Measurements from ENCODE around the gene AVL9. TPM values are rescaled to one million over a fixed set of nuclear protein-coding genes. Genes with fewer than 3 reads are reported as not detected.

AVL9 gene
- total and polyA plus RNA-seq, 2 donors (not counting 1 experiment from before 2014, with no cell fraction given), result 16.7 to 52.4 TPM

DNA sequence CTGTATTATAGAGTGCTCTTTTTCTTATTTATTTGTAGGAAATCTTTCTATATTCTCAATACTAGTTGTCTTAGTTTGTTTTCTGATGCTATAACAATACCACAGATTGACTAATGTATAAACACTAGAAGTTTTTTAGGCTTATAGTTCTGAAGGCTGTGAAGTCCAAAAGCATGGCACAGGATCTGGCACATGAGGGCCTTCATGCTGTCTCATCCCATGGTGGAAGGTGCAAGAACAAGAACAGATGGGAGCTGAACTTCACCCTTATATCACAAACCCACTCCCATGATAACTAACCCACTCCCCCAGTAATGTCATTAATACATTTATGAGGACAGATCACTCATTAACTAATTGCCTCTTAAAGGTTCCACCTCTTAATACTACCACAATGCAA, 109.7 kb downstream of the AVL9 start:
- Histone ChIP-seq H4K20me1 (ENCODE audit: control insufficient read depth, extremely low read depth, insufficient read depth, low read length) (no peaks in the 10 kb centered on the region), H3K27ac (ENCODE audit: insufficient read depth, low read length) (no peak overlapping the region), H3K4me1 (ENCODE audit: control insufficient read depth, extremely low read depth, insufficient read depth, low read length) (no peaks in the 10 kb centered on the region), H3K27me3 (ENCODE audit: control insufficient read depth, insufficient read depth, low read length) (no peaks in the 10 kb centered on the region), H3K9me3 (ENCODE audit: control insufficient read depth, insufficient read depth, low read depth, low read length) (no peaks in the 10 kb centered on the region), H3K4me2 (ENCODE audit: extremely low read depth, insufficient read depth, low read length) (no peak overlapping the region), H3K36me3 (ENCODE audit: control insufficient read depth, insufficient read depth, low read length) (no peaks in the 10 kb centered on the region), H3K79me2 (ENCODE audit: control insufficient read depth, insufficient read depth, low read length) (no peaks in the 10 kb centered on the region), H3K4me3 (replicated peaks in 1 of 4; ENCODE audit: control extremely low read depth in 1 of 4, insufficient read depth in 1 of 4, low read depth in 3 of 4, low read length in 4 of 4) (no peak overlapping the region), H2AFZ (ENCODE audit: low read length) (no peak overlapping the region), H3K9ac (ENCODE audit: insufficient read depth, low read length) (no peak overlapping the region)
- no peak for DNase-seq (ENCODE audit: low read depth in 2 of 2)
- TF ChIP-seq, protein P1, sequence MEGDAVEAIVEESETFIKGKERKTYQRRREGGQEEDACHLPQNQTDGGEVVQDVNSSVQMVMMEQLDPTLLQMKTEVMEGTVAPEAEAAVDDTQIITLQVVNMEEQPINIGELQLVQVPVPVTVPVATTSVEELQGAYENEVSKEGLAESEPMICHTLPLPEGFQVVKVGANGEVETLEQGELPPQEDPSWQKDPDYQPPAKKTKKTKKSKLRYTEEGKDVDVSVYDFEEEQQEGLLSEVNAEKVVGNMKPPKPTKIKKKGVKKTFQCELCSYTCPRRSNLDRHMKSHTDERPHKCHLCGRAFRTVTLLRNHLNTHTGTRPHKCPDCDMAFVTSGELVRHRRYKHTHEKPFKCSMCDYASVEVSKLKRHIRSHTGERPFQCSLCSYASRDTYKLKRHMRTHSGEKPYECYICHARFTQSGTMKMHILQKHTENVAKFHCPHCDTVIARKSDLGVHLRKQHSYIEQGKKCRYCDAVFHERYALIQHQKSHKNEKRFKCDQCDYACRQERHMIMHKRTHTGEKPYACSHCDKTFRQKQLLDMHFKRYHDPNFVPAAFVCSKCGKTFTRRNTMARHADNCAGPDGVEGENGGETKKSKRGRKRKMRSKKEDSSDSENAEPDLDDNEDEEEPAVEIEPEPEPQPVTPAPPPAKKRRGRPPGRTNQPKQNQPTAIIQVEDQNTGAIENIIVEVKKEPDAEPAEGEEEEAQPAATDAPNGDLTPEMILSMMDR (conservative IDR thresholded peaks at IDR 0.05 in 1 of 2, IDR thresholded peaks at IDR 0.05 in 1 of 2; ENCODE audit: low read depth in 1 of 2, low read length in 2 of 2), result no peak
- no peak for TF ChIP-seq EZH2 (IDR thresholded peaks at IDR 0.05; ENCODE audit: low read length, missing control alignments)

DNA sequence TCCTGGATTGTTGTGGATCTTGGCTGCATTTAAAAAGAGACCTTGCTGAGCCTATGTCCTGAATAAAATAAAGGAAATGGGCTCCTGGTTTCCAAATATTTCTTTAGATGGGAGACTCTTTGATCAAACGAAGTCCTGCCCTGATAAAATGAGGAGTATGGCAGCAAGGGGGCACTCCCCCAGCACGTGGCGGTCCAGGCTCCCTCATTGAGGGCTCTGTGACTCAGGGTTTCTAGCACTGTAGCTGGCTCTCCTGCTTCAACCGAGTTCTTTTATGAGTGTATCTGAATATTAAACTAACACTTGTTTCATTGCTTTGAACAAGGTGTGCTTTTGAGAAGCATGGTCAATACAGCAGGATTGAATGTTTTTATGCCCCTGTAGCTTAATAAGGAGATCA, 114.2 kb downstream of the AVL9 start:
- DNase-seq (ENCODE audit: low read depth in 2 of 2), result no peak
- Histone ChIP-seq H3K36me3 (ENCODE audit: control insufficient read depth, insufficient read depth, low read length) (no peaks in the 10 kb centered on the region), H2AFZ (ENCODE audit: low read length) (no peak overlapping the region), H3K9me3 (ENCODE audit: control insufficient read depth, insufficient read depth, low read depth, low read length) (no peaks in the 10 kb centered on the region), H4K20me1 (ENCODE audit: control insufficient read depth, extremely low read depth, insufficient read depth, low read length) (no peaks in the 10 kb centered on the region), H3K4me3 (replicated peaks in 1 of 4; ENCODE audit: control extremely low read depth in 1 of 4, insufficient read depth in 1 of 4, low read depth in 3 of 4, low read length in 4 of 4) (no peak overlapping the region), H3K9ac (ENCODE audit: insufficient read depth, low read length) (no peak overlapping the region), H3K79me2 (ENCODE audit: control insufficient read depth, insufficient read depth, low read length) (no peaks in the 10 kb centered on the region), H3K27ac (ENCODE audit: insufficient read depth, low read length) (no peak overlapping the region), H3K27me3 (ENCODE audit: control insufficient read depth, insufficient read depth, low read length) (no peaks in the 10 kb centered on the region), H3K4me2 (ENCODE audit: extremely low read depth, insufficient read depth, low read length) (no peak overlapping the region), H3K4me1 (ENCODE audit: control insufficient read depth, extremely low read depth, insufficient read depth, low read length) (no peaks in the 10 kb centered on the region)
- TF ChIP-seq, protein P1 (conservative IDR thresholded peaks at IDR 0.05 in 1 of 2, IDR thresholded peaks at IDR 0.05 in 1 of 2; ENCODE audit: low read depth in 1 of 2, low read length in 2 of 2), result no peak
- no peak for TF ChIP-seq EZH2 (IDR thresholded peaks at IDR 0.05; ENCODE audit: low read length, missing control alignments)

DNA sequence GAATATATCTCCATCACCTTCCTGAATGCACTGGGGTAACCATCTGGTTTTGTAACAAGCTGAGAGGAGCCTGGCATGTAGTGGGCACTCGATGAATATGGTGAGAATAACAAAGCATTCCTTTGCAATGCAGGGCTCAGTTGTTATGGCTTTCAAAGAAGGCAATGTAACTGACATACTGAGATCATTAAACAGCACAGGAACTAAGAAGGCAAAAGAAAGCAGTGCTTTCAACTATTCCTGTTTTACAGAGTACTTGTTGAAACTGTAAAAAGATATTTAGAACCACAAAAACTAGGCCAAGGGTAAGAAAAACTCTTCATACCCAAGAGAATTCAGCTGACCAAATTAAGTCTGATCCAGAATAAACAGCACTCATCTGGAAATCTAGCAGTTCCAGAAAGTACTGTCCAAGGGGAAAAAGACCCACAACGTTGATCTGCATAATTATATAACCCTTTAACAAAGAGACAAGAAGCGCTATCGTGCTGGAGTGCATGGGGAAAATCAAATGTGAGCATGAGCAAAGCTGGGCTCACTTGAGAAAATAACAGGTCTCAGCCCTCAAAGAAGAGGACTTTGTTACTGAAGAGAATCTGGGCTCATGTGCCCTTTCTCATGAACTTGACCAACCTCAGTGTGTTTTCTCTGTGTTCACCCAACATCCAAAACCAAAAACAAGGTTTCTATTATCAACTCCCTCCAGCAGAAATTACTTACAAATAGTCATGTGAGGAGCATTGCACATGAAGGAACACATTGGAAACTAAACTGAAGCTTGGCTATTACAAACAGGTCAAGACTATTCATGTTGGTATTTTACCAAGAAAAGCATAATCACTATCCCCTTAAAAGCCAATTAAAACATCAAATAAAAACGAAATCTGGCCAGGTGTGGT, 116.2 kb downstream of the AVL9 start:
- no peak overlapping the region for H3K27ac ChIP-seq (ENCODE audit: insufficient read depth, low read length)
- H3K4me3 ChIP-seq (replicated peaks in 1 of 4; ENCODE audit: control extremely low read depth in 1 of 4, insufficient read depth in 1 of 4, low read depth in 3 of 4, low read length in 4 of 4), result no peak overlapping the region
- H2AFZ ChIP-seq (ENCODE audit: low read length), result no peak overlapping the region
- H3K9me3 ChIP-seq (ENCODE audit: control insufficient read depth, insufficient read depth, low read depth, low read length), result no peaks in the 10 kb centered on the region
- H3K9ac ChIP-seq (ENCODE audit: insufficient read depth, low read length), result no peak overlapping the region
- H3K27me3 ChIP-seq (ENCODE audit: control insufficient read depth, insufficient read depth, low read length), result no peaks in the 10 kb centered on the region
- H3K4me2 ChIP-seq (ENCODE audit: extremely low read depth, insufficient read depth, low read length), result no peak overlapping the region
- peak; percentile 38 to 49 for DNase-seq (ENCODE audit: low read depth in 2 of 2)
- TF ChIP-seq, protein P1 (conservative IDR thresholded peaks at IDR 0.05 in 1 of 2, IDR thresholded peaks at IDR 0.05 in 1 of 2; ENCODE audit: low read depth in 1 of 2, low read length in 2 of 2), result no peak
- TF ChIP-seq EZH2 (IDR thresholded peaks at IDR 0.05; ENCODE audit: low read length, missing control alignments), result no peak
- H4K20me1 ChIP-seq (ENCODE audit: control insufficient read depth, extremely low read depth, insufficient read depth, low read length), result no peaks in the 10 kb centered on the region
- H3K36me3 ChIP-seq (ENCODE audit: control insufficient read depth, insufficient read depth, low read length), result no peaks in the 10 kb centered on the region
- H3K79me2 ChIP-seq (ENCODE audit: control insufficient read depth, insufficient read depth, low read length), result no peaks in the 10 kb centered on the region
- H3K4me1 ChIP-seq (ENCODE audit: control insufficient read depth, extremely low read depth, insufficient read depth, low read length), result no peaks in the 10 kb centered on the region

Data from fibroblast of lung (primary cell).